Neural cell (in vitro differentiated cells): ENCODE data around the gene REST. TPM values are rescaled to one million over a fixed set of nuclear protein-coding genes. Genes with fewer than 3 reads are reported as not detected.
"Not testable (repeated sequence)": the region's sequence is repeated elsewhere in the genome, so short reads cannot be mapped to it uniquely, and the experiment has no call there.

ENCODE experiments used
- H2AFZ ChIP-seq: fragments of 200-600, 300-800 bp; sonication (generic), shearing (Covaris generic); 2 replicates; pipeline ENCODE4 v1.6.0; 2014; ENCODE audit warnings: low read depth, mild to moderate bottlenecking, antibody characterized with exemption, low read length, moderate library complexity
- H3F3A ChIP-seq: fragments of 200-600 bp; shearing (Covaris generic); 2 replicates; pipeline ENCODE4 v1.6.1; 2016; ENCODE audit warnings: mild to moderate bottlenecking, moderate library complexity, mixed read lengths, antibody characterized with exemption, low read length; ENCODE audit not compliant: insufficient read depth, poor library complexity, severe bottlenecking
- H3K27ac ChIP-seq: fragments of 200-600, 300-800 bp; sonication (generic), shearing (Covaris generic); 2 replicates; pipeline ENCODE4 v1.5.1; 2014; ENCODE audit warnings: mild to moderate bottlenecking, low read length, moderate library complexity
- H3K27me3 ChIP-seq: fragments of 300-800, 200-600 bp; sonication (generic), shearing (Covaris generic); 2 replicates; pipeline ENCODE4 v1.6.0; 2014; ENCODE audit warnings: mild to moderate bottlenecking, low read depth, low read length, moderate library complexity; ENCODE audit not compliant: insufficient read depth
- H3K36me3 ChIP-seq: fragments of 300-800, 200-600 bp; sonication (generic), shearing (Covaris generic); 2 replicates; pipeline ENCODE4 v1.5.1; 2014; ENCODE audit warnings: mild to moderate bottlenecking, antibody characterized with exemption, low read length, moderate library complexity; ENCODE audit not compliant: insufficient read depth
- H3K4me2 ChIP-seq: fragments of 300-800, 200-600 bp; sonication (generic), shearing (Covaris generic); 2 replicates; pipeline ENCODE4 v1.6.0; 2014; ENCODE audit warnings: mild to moderate bottlenecking, low read length
- H3K4me3 ChIP-seq: fragments of 300-800, 200-600 bp; sonication (generic), shearing (Covaris generic); 2 replicates; pipeline ENCODE4 v1.5.1; 2014; ENCODE audit warnings: mild to moderate bottlenecking, low read length, moderate library complexity
- H3K79me2 ChIP-seq: fragments of 200-600 bp; shearing (Covaris generic); replicated peaks from 2 replicates; pipeline ENCODE4 v1.6.0; 2014; ENCODE audit warnings: mild to moderate bottlenecking, low read length, moderate library complexity; ENCODE audit not compliant: insufficient read depth
- H3K9ac ChIP-seq: fragments of 300-800, 200-600 bp; sonication (generic), shearing (Covaris generic); 2 replicates; pipeline ENCODE4 v1.6.1; 2016; ENCODE audit warnings: mild to moderate bottlenecking, low read length, mixed read lengths
- H3K9me2 ChIP-seq: fragments of 200-600 bp; shearing (Covaris generic); 2 replicates; pipeline ENCODE4 v1.6.1; 2016; ENCODE audit warnings: mild to moderate bottlenecking, low read length, mixed read lengths; ENCODE audit not compliant: insufficient read depth
- H3K9me3 ChIP-seq: fragments of 200-600, 300-800 bp; sonication (generic), shearing (Covaris generic); 2 replicates; pipeline ENCODE4 v1.6.1; 2016; ENCODE audit warnings: mild to moderate bottlenecking, mixed run types, low read length, moderate library complexity, mixed read lengths
- H4K20me1 ChIP-seq: fragments of 200-600 bp; shearing (Covaris generic); 2 replicates; pipeline ENCODE4 v1.6.1; 2016; ENCODE audit warnings: mild to moderate bottlenecking, mixed run types; ENCODE audit not compliant: insufficient read depth
- CTCF ChIP-seq: fragments of 450-650 bp; IDR thresholded peaks from 2 replicates; pipeline ENCODE4 v1.5.1; 2014; ENCODE audit warnings: antibody characterized with exemption, mild to moderate bottlenecking, moderate library complexity; ENCODE audit not compliant: poor library complexity, severe bottlenecking
- EP300 ChIP-seq: fragments of 450-650 bp; conservative IDR thresholded peaks from 2 replicates; pipeline ENCODE4 v1.6.1; 2014; ENCODE audit warnings: antibody characterized with exemption, mild to moderate bottlenecking, moderate library complexity; ENCODE audit not compliant: poor library complexity, severe bottlenecking
- EZH2 ChIP-seq: fragments of 200-600, 300-800 bp; shearing (Covaris generic), sonication (generic); IDR thresholded peaks from 2 replicates; pipeline ENCODE4 v1.6.1; 2014; ENCODE audit warnings: antibody characterized with exemption, low read length, borderline replicate concordance, mild to moderate bottlenecking; ENCODE audit not compliant: insufficient read depth, poor library complexity, severe bottlenecking
- MXI1 ChIP-seq: fragments of 450-650 bp; conservative IDR thresholded peaks from 2 replicates; pipeline ENCODE4 v1.6.1; 2014; ENCODE audit warnings: antibody characterized with exemption, mild to moderate bottlenecking; ENCODE audit not compliant: poor library complexity, severe bottlenecking
- POLR2AphosphoS5 ChIP-seq: IDR thresholded peaks from 2 replicates; pipeline ENCODE4 v1.6.1; 2012
- RAD21 ChIP-seq: fragments of 450-650 bp; conservative IDR thresholded peaks from 2 replicates; pipeline ENCODE4 v1.6.1; 2014; ENCODE audit warnings: antibody characterized with exemption, mild to moderate bottlenecking, moderate library complexity
- SMC3 ChIP-seq: fragments of 450-650 bp; conservative IDR thresholded peaks from 2 replicates; pipeline ENCODE4 v1.6.1; 2014; ENCODE audit warnings: antibody characterized with exemption, mild to moderate bottlenecking, moderate library complexity; ENCODE audit not compliant: poor library complexity
- TAF1 ChIP-seq: IDR thresholded peaks from 2 replicates; pipeline ENCODE4 v1.6.1; 2012; ENCODE audit warnings: low read depth
- polyA plus RNA-seq: library from polyadenylated mRNA; depleted of rRNA; stranded (reverse); fragments of >200 nt; gene quantifications from 2 replicates; pipeline ENCODE4 v1.2.3, GENCODE V29; 2014
- TF ChIP-seq, protein P1 (sequence below): IDR thresholded peaks from 2 replicates; pipeline ENCODE4 v1.6.1; 2012; ENCODE audit warnings: borderline replicate concordance

The REST gene
- polyA plus RNA-seq, 1 donor from 2014 or later, result 3.2 TPM

- Histone ChIP-seq H2AFZ (no peak overlapping the region), H3K9ac (no peak overlapping the region), H3K79me2 (peaks cover 35% of the 10 kb centered on the region), H3K4me3 (no peak overlapping the region), H3K27ac (no peak overlapping the region), H3K9me2 (no peaks in the 10 kb centered on the region), H3K36me3 (no peaks in the 10 kb centered on the region), H3K9me3 (no peaks in the 10 kb centered on the region), H3F3A (peaks cover 6% of the 10 kb centered on the region), H4K20me1 (no peaks in the 10 kb centered on the region), H3K4me2 (no peak overlapping the region), H3K27me3 (peaks cover 20% of the 10 kb centered on the region)
- TF ChIP-seq TAF1 (no peak), RAD21 (no peak), EZH2 (no peak), SMC3 (no peak), EP300 (no peak), CTCF (no peak), POLR2AphosphoS5 (no peak), MXI1 (no peak)
- TF ChIP-seq, protein P1, sequence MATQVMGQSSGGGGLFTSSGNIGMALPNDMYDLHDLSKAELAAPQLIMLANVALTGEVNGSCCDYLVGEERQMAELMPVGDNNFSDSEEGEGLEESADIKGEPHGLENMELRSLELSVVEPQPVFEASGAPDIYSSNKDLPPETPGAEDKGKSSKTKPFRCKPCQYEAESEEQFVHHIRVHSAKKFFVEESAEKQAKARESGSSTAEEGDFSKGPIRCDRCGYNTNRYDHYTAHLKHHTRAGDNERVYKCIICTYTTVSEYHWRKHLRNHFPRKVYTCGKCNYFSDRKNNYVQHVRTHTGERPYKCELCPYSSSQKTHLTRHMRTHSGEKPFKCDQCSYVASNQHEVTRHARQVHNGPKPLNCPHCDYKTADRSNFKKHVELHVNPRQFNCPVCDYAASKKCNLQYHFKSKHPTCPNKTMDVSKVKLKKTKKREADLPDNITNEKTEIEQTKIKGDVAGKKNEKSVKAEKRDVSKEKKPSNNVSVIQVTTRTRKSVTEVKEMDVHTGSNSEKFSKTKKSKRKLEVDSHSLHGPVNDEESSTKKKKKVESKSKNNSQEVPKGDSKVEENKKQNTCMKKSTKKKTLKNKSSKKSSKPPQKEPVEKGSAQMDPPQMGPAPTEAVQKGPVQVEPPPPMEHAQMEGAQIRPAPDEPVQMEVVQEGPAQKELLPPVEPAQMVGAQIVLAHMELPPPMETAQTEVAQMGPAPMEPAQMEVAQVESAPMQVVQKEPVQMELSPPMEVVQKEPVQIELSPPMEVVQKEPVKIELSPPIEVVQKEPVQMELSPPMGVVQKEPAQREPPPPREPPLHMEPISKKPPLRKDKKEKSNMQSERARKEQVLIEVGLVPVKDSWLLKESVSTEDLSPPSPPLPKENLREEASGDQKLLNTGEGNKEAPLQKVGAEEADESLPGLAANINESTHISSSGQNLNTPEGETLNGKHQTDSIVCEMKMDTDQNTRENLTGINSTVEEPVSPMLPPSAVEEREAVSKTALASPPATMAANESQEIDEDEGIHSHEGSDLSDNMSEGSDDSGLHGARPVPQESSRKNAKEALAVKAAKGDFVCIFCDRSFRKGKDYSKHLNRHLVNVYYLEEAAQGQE, result no peak
These were observed 2.7 kb downstream of the REST start for GRCh38 chr4:56910172-56910967.

GRCh38 chr4:56914336-56914735 is 6.6 kb downstream of the REST start:
- no peaks in the 10 kb centered on the region for H3K9me3 ChIP-seq
- H3K27me3 ChIP-seq, result peaks cover 8% of the 10 kb centered on the region
- H3K36me3 ChIP-seq, result no peaks in the 10 kb centered on the region
- peaks cover 6% of the 10 kb centered on the region for H3F3A ChIP-seq
- H3K9ac ChIP-seq, result no peak overlapping the region
- no peaks in the 10 kb centered on the region for H4K20me1 ChIP-seq
- H3K9me2 ChIP-seq, result no peaks in the 10 kb centered on the region
- H3K4me3 ChIP-seq, result no peak overlapping the region
- no peak overlapping the region for H3K4me2 ChIP-seq
- TF ChIP-seq POLR2AphosphoS5, result no peak
- H3K79me2 ChIP-seq, result peaks cover 45% of the 10 kb centered on the region
- no peak overlapping the region for H2AFZ ChIP-seq
- no peak overlapping the region for H3K27ac ChIP-seq

- not testable (repeated sequence) for H3K4me3 ChIP-seq, H3K36me3 ChIP-seq, H3K4me2 ChIP-seq, H3K9me3 ChIP-seq, H3K27me3 ChIP-seq, H2AFZ ChIP-seq, H4K20me1 ChIP-seq, H3F3A ChIP-seq, H3K9ac ChIP-seq, H3K9me2 ChIP-seq, H3K27ac ChIP-seq
- H3K79me2 ChIP-seq, result peaks cover 45% of the 10 kb centered on the region
These were observed 7.3 kb downstream of the REST start for GRCh38 chr4:56914977-56915376.
